WERI-Rb-1 (cell line): ENCODE results near the gene VPS16.

Experiments used
- DNase-seq: peaks from one replicate; pipeline ENCODE4 v3.0.0-alpha.2; 2020
- H3K27ac ChIP-seq: fragments of 250-450 bp; sonication (Bioruptor Pico); 2 replicates; pipeline ENCODE4 v1.5.1; 2020; ENCODE audit warnings: mild to moderate bottlenecking, moderate library complexity
- H3K27me3 ChIP-seq: fragments of 250-450 bp; sonication (Bioruptor Pico); 2 replicates; pipeline ENCODE4 v1.5.1; 2021; ENCODE audit warnings: mild to moderate bottlenecking, low read depth, moderate library complexity; ENCODE audit not compliant: insufficient read depth, severe bottlenecking
- H3K36me3 ChIP-seq: fragments of 250-450 bp; sonication (Bioruptor Pico); 2 replicates; pipeline ENCODE4 v1.5.1; 2020; ENCODE audit warnings: mild to moderate bottlenecking, moderate library complexity
- H3K4me3 ChIP-seq: 2 replicates; pipeline ENCODE4 v1.5.1; 2011; ENCODE audit warnings: low read depth, mild to moderate bottlenecking, control low read depth, low read length
- H3K9me3 ChIP-seq: fragments of 250-450 bp; sonication (Bioruptor Pico); 2 replicates; pipeline ENCODE4 v1.5.1; 2021; ENCODE audit warnings: mild to moderate bottlenecking, moderate library complexity; ENCODE audit not compliant: severe bottlenecking
- TF ChIP-seq, protein P1 (sequence below): IDR thresholded peaks from 2 replicates; pipeline ENCODE4 v1.5.1; 2011; ENCODE audit warnings: low read depth, mild to moderate bottlenecking, control low read depth, inconsistent platforms, low read length

VPS16 gene

DNA sequence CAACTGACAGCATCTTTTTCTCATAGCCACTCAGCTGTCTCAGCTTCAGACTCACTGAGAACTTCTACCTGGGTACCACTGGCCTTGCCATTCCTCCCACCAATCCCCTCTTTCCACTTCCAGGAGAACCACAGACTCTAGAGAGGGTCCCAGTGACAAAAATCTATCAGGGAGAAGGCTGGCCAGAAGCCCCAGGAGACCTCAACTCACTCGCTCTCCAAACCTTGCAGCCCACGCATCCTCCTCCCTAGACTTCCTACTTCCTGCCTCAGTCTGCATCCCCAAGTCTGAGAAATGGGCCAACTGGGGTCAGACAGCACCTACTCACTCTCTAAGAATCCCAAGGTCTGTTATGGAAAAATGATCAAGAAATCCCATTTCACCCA, 23.2 kb upstream of the VPS16 start:
- TF ChIP-seq, protein P1, sequence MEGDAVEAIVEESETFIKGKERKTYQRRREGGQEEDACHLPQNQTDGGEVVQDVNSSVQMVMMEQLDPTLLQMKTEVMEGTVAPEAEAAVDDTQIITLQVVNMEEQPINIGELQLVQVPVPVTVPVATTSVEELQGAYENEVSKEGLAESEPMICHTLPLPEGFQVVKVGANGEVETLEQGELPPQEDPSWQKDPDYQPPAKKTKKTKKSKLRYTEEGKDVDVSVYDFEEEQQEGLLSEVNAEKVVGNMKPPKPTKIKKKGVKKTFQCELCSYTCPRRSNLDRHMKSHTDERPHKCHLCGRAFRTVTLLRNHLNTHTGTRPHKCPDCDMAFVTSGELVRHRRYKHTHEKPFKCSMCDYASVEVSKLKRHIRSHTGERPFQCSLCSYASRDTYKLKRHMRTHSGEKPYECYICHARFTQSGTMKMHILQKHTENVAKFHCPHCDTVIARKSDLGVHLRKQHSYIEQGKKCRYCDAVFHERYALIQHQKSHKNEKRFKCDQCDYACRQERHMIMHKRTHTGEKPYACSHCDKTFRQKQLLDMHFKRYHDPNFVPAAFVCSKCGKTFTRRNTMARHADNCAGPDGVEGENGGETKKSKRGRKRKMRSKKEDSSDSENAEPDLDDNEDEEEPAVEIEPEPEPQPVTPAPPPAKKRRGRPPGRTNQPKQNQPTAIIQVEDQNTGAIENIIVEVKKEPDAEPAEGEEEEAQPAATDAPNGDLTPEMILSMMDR = no peak
- Histone ChIP-seq H3K36me3 (no peaks in the 10 kb centered on the region), H3K27me3 (no peaks in the 10 kb centered on the region), H3K4me3 (no peak overlapping the region), H3K27ac (no peak overlapping the region), H3K9me3 (peaks cover 4% of the 10 kb centered on the region)
- no peak for DNase-seq

DNA sequence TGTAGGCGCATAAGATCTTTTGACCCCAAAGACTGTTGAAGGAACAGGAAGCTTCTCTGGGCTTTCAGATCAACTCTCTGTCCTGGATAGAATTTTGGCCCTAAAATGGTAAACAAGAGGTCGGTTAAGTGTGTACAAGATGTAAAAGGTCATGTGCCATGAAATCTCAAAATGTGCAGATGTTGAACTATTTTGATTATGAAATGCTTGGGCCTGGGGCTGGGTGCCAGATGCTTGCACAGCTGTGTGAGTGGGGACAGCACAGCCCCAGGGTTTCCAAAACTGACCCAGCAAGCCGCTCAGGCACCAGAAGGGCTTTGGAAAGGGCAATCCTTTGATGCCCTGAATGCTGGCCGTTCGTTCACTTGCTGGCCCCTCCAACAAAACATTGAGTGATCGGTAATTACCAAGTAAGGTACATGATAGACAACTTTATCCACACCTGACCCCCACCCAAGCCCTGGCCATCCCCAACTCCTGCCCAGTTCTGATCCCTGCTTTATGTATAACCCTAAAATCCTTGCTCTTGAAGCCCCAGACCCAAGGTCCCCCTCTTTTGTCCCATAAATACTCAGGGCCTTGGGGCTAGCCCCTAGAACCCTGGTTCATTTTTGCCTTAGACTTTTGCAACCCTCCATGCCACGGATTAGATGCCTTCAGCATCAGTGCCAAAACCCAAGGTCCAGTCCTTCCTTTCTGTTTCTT, 22.5 kb upstream of the VPS16 start:
- no peaks in the 10 kb centered on the region for H3K9me3 ChIP-seq
- DNase-seq = no peak
- no peak overlapping the region for H3K27ac ChIP-seq
- no peak overlapping the region for H3K4me3 ChIP-seq
- no peaks in the 10 kb centered on the region for H3K27me3 ChIP-seq
- TF ChIP-seq, protein P1 = no peak
- no peaks in the 10 kb centered on the region for H3K36me3 ChIP-seq

DNA sequence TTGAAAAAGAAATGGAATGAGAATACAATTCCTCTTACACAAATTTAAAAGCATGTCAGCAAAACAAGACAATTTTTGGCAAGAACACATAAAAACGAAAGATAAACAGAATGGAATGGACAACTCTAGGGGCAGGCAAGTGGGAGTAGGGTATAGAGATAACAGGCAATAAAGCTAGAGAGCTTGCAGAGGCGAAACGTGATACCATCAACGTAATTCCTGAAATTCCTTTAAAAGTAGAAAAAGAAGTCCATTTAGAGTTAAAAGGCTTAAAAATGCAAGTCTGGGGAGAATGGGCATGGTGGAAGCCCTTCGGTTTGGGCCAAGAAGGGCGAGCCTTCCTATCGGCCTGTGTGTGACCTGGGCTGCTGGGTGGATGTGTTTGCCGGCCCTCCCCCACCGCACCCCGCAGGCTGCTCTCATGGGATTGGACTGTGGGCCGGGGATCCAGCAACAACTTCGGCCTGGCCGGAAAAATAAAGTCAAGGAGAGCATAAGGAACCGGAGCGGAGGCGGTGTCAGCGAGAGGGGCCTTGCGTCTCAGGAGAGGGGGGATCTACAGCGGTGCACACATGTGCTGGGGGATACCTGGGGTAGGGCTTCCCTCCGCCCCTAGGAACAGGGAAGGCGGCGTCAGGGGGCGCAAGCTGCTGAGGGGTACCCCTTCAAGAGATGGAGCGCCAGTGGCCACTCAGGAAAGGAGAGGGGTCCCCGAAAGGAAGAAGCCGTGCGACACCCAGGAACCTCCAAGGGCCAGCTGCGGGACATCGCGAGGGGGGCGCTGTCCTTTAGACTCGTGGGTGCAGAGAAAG, 20.3 kb upstream of the VPS16 start:
- no peak overlapping the region for H3K4me3 ChIP-seq
- H3K27ac ChIP-seq = no peak overlapping the region
- no peak for DNase-seq
- H3K27me3 ChIP-seq = no peaks in the 10 kb centered on the region
- TF ChIP-seq, protein P1 = no peak
- no peaks in the 10 kb centered on the region for H3K9me3 ChIP-seq
- no peaks in the 10 kb centered on the region for H3K36me3 ChIP-seq

DNA sequence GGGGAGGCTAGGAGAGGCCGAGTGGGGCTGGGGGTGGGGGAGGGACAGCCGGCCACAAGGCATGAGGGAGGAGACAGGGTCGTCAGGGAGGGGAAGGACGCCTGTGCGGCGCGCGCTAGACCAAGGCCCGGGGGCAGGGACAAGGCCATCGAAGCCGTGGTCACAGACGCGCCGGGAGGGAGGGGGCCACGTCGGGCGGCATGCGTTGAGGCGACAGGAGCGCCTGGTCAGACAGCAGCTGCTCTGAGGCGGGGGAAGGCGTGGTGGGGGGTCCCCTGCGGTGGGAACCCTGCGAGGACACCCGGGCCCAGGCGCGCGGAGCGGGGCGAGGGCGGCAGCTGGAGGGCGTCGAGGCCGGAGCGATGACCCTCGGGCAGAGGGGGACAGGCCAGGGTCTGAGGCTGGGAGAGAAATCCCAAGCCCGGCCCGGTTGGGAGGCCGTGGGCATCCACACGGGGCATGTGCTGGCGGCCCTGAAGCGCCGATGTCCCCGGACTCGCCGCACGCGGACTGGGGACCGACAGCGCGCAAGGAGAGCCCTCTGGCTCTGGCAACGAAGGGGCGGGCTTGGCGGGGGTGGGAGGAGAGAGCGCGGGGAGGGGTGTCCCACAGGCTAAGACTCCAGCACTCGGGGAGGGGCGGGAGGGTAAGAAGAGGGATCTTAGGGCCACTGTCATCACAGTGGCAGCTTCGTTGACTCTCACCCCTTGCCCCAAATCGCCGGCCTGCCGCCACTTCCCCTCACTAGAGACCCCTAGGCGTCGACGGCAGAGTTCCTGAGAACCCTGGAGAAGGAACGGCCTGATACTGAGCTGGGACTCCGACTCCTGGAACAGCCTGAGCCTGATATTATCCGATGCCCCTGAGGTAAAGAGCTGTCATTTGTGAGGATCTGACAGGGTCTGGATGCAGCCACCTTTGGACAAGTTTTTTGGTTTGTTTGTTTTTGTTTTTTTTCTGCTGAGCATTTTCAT, 19.4 kb upstream of the VPS16 start:
- no peak overlapping the region for H3K27ac ChIP-seq
- TF ChIP-seq, protein P1 = no peak
- DNase-seq = no peak
- H3K27me3 ChIP-seq = no peaks in the 10 kb centered on the region
- no peak overlapping the region for H3K4me3 ChIP-seq
- no peaks in the 10 kb centered on the region for H3K36me3 ChIP-seq
- no peaks in the 10 kb centered on the region for H3K9me3 ChIP-seq

DNA sequence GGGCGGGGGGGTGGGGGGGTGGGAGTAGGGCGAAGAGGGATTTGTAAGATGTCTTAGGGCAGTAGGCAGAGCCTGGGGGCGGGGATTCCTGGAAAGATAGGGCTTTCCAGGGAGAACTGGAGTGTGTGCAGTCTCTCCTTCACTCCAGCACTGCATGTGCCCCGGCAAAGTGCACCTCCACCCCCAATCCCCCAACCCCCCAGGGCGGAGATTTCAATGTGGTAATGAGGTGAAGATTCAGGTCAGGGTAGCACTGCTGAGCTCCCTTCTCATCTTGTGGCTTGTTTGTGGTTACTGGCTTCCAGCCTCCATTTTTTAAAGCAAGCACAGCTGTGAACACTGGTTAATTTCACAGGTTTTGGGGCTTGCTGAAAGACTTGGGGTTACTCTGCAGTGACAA, 18.5 kb upstream of the VPS16 start:
- H3K36me3 ChIP-seq = no peaks in the 10 kb centered on the region
- no peak overlapping the region for H3K4me3 ChIP-seq
- no peaks in the 10 kb centered on the region for H3K27me3 ChIP-seq
- TF ChIP-seq, protein P1 = no peak
- no peak for DNase-seq
- H3K9me3 ChIP-seq = no peaks in the 10 kb centered on the region
- no peak overlapping the region for H3K27ac ChIP-seq
